Measurements from ENCODE around the gene FGGY.

The FGGY gene

DNA sequence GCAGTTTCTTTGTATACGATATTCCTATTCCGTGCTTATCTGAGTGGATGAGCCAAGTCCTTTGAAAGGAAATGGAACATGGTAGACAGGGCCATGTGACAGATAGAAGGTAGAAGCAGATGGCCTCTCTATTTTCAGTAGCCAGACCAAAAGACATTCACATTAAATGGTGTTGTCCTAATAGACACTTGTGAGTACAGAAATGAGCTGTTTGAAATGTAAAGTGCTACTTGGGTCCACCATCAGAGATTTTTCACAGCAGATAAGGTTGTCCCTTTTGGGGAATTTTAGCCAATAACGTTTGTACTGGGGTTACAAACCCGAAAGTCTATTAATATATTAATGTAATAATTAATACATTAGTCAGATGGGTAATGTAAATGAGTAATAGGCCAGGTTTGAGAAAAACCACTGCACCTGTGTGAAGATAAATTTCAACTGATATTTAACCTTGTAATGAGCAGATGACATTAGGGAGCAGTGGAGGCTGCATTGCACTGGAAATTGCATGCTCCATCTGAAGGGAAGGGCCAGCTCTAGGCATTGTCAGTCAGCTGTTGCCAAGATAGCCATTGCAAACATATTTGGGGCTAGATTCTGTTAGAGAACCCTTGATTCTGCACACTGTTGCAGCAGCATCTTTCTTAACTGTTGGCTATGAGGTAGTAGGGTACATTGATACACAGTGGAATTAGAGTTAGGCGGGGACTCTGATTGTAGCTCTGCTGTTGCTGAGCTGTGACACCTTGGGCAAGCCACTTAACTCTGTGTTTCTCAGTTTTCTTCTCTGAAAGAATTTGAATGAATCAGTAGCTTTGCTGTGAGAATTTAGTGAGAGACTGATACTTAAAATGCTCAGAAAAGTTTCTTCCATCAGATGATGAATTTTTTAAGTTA, 43.8 kb downstream of the FGGY start:
- in situ Hi-C loops (cut with MboI; ENCODE audit: low sequenced_read_pairs, unreplicated experiment), result no loop called here
- TF ChIP-seq CTCF (IDR thresholded peaks at IDR 0.05; ENCODE audit: borderline replicate concordance, control extremely low read depth, extremely low read depth, insufficient read depth, missing control alignments), result no peak
- DNase-seq (ENCODE audit: low spot score), result no peak

GRCh38 chr1:59342801-59343575, 46.1 kb downstream of the FGGY start:
- in situ Hi-C loops (cut with MboI; ENCODE audit: low sequenced_read_pairs, unreplicated experiment), result no loop called here
- DNase-seq (ENCODE audit: low spot score), result no peak
- no peak for TF ChIP-seq CTCF (IDR thresholded peaks at IDR 0.05; ENCODE audit: borderline replicate concordance, control extremely low read depth, extremely low read depth, insufficient read depth, missing control alignments)

GRCh38 chr1:59343576-59343840, 46.6 kb downstream of the FGGY start:
- no peak for TF ChIP-seq CTCF (IDR thresholded peaks at IDR 0.05; ENCODE audit: borderline replicate concordance, control extremely low read depth, extremely low read depth, insufficient read depth, missing control alignments)
- no peak for DNase-seq (ENCODE audit: low spot score)
- in situ Hi-C loops (cut with MboI; ENCODE audit: low sequenced_read_pairs, unreplicated experiment), result no loop called here

- no peak for TF ChIP-seq CTCF (IDR thresholded peaks at IDR 0.05; ENCODE audit: borderline replicate concordance, control extremely low read depth, extremely low read depth, insufficient read depth, missing control alignments)
- in situ Hi-C loops (cut with MboI; ENCODE audit: low sequenced_read_pairs, unreplicated experiment), result no loop called here
- DNase-seq (ENCODE audit: low spot score), result no peak
These were observed 48.3 kb downstream of the FGGY start for GRCh38 chr1:59345221-59345620.

GRCh38 chr1:59346429-59346828, 49.5 kb downstream of the FGGY start:
- no peak for TF ChIP-seq CTCF (IDR thresholded peaks at IDR 0.05; ENCODE audit: borderline replicate concordance, control extremely low read depth, extremely low read depth, insufficient read depth, missing control alignments)
- DNase-seq (ENCODE audit: low spot score), result no peak

GRCh38 chr1:59349101-59349500, 52.2 kb downstream of the FGGY start:
- no peak for TF ChIP-seq CTCF (IDR thresholded peaks at IDR 0.05; ENCODE audit: borderline replicate concordance, control extremely low read depth, extremely low read depth, insufficient read depth, missing control alignments)
- DNase-seq (ENCODE audit: low spot score), result no peak
- in situ Hi-C loops (cut with MboI; ENCODE audit: low sequenced_read_pairs, unreplicated experiment), result no loop called here

More at GRCh38 chr1:59346429-59346828, 49.5 kb downstream of the FGGY start:
- in situ Hi-C loops (cut with MboI; ENCODE audit: low sequenced_read_pairs, unreplicated experiment), result no loop called here

Measured in GM13976 (cell line).